ENCODE data around the gene ABHD2. TPM values are rescaled to one million over a fixed set of nuclear protein-coding genes. Genes with fewer than 3 reads are reported as not detected.

ABHD2 gene
- total and polyA plus RNA-seq, 9 of the 15 experiments (the other 6 are each of a cell fraction or from before 2014, with no cell fraction given): 16.9 to 99.8 (median 47.5) TPM

DNA sequence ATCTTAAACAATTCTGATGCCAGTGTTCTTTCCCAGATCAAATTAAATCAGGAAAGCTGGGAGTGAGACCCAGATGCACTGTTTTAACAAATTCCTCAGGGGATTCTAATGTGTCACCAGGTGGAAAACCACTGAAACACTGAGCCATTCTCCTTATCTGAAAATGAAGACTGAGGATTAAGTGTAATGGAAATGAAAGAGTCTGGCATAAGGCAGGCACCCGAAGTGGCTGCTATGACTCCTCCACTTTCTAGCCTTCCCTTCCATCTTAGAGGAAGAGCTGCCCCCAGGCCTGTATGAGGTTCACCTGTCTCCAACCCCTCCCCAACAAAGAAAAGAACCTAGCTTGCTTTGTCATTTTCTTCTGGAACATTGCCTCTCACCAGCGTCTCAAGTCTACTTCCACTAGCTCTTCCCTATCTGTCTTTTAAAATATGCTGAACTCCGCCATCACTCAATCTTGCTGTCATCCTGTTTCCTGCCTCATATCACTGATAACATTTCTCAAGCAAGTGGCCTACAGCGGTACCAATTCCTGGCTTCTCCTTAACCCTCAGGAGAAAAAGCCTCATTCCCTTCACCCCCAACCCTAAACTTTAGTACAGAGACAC, 13.7 kb upstream of the ABHD2 start (continued):
- TF ChIP-seq C11orf30 (IDR thresholded peaks at IDR 0.05; ENCODE audit: low read depth) (peak; percentile 69), HDAC2 (IDR thresholded peaks at IDR 0.05) (no peak; the same call in 1 of the 2 replicates), TAF7 (tag; IDR thresholded peaks at IDR 0.05) (no peak), RBM17 (IDR thresholded peaks at IDR 0.05; ENCODE audit: borderline replicate concordance, low read depth, low read length) (no peak), TCF3 (CRISPR knock-in tag; IDR thresholded peaks at IDR 0.05) (peak; percentile 82), NEUROD1 (IDR thresholded peaks at IDR 0.05; ENCODE audit: borderline replicate concordance, low read depth, low read length, partially characterized antibody) (peak; percentile 40), BRD9 (IDR thresholded peaks at IDR 0.05; ENCODE audit: low read depth, partially characterized antibody) (no peak), ZC3H11A (IDR thresholded peaks at IDR 0.05; ENCODE audit: low read depth, low read length) (no peak), ELF4 (CRISPR knock-in tag; IDR thresholded peaks at IDR 0.05) (0 out of 2 replicates have a peak, but pooled peaks have one; percentile 6), NFXL1 (CRISPR knock-in tag; IDR thresholded peaks at IDR 0.05) (no peak), ESRRA (IDR thresholded peaks at IDR 0.05; ENCODE audit: borderline replicate concordance, low read depth) (0 out of 2 replicates have a peak, but pooled peaks have one; percentile 20), ZFX (CRISPR knock-in tag; IDR thresholded peaks at IDR 0.05) (no peak), GTF2E2 (tag; IDR thresholded peaks at IDR 0.05) (no peak), ZNF354B (CRISPR knock-in tag; IDR thresholded peaks at IDR 0.05) (no peak), CBX1 (IDR thresholded peaks at IDR 0.05; ENCODE audit: low read depth) (no peak)
- TF ChIP-seq, protein P1, sequence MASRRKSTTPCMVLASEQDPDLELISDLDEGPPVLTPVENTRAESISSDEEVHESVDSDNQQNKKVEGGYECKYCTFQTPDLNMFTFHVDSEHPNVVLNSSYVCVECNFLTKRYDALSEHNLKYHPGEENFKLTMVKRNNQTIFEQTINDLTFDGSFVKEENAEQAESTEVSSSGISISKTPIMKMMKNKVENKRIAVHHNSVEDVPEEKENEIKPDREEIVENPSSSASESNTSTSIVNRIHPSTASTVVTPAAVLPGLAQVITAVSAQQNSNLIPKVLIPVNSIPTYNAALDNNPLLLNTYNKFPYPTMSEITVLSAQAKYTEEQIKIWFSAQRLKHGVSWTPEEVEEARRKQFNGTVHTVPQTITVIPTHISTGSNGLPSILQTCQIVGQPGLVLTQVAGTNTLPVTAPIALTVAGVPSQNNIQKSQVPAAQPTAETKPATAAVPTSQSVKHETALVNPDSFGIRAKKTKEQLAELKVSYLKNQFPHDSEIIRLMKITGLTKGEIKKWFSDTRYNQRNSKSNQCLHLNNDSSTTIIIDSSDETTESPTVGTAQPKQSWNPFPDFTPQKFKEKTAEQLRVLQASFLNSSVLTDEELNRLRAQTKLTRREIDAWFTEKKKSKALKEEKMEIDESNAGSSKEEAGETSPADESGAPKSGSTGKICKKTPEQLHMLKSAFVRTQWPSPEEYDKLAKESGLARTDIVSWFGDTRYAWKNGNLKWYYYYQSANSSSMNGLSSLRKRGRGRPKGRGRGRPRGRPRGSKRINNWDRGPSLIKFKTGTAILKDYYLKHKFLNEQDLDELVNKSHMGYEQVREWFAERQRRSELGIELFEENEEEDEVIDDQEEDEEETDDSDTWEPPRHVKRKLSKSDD (conservative IDR thresholded peaks at IDR 0.05; ENCODE audit: low read length): no peak
- TF ChIP-seq, protein P2, sequence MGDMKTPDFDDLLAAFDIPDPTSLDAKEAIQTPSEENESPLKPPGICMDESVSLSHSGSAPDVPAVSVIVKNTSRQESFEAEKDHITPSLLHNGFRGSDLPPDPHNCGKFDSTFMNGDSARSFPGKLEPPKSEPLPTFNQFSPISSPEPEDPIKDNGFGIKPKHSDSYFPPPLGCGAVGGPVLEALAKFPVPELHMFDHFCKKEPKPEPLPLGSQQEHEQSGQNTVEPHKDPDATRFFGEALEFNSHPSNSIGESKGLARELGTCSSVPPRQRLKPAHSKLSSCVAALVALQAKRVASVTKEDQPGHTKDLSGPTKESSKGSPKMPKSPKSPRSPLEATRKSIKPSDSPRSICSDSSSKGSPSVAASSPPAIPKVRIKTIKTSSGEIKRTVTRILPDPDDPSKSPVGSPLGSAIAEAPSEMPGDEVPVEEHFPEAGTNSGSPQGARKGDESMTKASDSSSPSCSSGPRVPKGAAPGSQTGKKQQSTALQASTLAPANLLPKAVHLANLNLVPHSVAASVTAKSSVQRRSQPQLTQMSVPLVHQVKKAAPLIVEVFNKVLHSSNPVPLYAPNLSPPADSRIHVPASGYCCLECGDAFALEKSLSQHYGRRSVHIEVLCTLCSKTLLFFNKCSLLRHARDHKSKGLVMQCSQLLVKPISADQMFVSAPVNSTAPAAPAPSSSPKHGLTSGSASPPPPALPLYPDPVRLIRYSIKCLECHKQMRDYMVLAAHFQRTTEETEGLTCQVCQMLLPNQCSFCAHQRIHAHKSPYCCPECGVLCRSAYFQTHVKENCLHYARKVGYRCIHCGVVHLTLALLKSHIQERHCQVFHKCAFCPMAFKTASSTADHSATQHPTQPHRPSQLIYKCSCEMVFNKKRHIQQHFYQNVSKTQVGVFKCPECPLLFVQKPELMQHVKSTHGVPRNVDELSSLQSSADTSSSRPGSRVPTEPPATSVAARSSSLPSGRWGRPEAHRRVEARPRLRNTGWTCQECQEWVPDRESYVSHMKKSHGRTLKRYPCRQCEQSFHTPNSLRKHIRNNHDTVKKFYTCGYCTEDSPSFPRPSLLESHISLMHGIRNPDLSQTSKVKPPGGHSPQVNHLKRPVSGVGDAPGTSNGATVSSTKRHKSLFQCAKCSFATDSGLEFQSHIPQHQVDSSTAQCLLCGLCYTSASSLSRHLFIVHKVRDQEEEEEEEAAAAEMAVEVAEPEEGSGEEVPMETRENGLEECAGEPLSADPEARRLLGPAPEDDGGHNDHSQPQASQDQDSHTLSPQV (IDR thresholded peaks at IDR 0.05): peak; percentile 64
- TF ChIP-seq, protein P3, sequence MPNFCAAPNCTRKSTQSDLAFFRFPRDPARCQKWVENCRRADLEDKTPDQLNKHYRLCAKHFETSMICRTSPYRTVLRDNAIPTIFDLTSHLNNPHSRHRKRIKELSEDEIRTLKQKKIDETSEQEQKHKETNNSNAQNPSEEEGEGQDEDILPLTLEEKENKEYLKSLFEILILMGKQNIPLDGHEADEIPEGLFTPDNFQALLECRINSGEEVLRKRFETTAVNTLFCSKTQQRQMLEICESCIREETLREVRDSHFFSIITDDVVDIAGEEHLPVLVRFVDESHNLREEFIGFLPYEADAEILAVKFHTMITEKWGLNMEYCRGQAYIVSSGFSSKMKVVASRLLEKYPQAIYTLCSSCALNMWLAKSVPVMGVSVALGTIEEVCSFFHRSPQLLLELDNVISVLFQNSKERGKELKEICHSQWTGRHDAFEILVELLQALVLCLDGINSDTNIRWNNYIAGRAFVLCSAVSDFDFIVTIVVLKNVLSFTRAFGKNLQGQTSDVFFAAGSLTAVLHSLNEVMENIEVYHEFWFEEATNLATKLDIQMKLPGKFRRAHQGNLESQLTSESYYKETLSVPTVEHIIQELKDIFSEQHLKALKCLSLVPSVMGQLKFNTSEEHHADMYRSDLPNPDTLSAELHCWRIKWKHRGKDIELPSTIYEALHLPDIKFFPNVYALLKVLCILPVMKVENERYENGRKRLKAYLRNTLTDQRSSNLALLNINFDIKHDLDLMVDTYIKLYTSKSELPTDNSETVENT (CRISPR knock-in tag; IDR thresholded peaks at IDR 0.05): no peak
